ENCODE data around the gene ARSG. TPM values are rescaled to one million over a fixed set of nuclear protein-coding genes. Genes with fewer than 3 reads are reported as not detected.
"Not testable (repeated sequence)": the region's sequence is repeated elsewhere in the genome, so short reads cannot be mapped to it uniquely, and the experiment has no call there.

The ARSG gene
- total RNA-seq, 1 donor from 2014 or later = 1.6 TPM

- Histone ChIP-seq H3K4me1 (ENCODE audit: control insufficient read depth in 3 of 3, insufficient read depth in 3 of 3, low read length in 3 of 3) (no peaks in the 10 kb centered on the region), H3K4me3 (ENCODE audit: low read length in 3 of 3) (no peak overlapping the region), H3K27me3 (ENCODE audit: control insufficient read depth in 3 of 3, insufficient read depth in 3 of 3, low read length in 3 of 3) (no peaks in the 10 kb centered on the region), H3K9ac (ENCODE audit: low read depth in 1 of 3, low read length in 3 of 3) (no peak overlapping the region), H3K36me3 (ENCODE audit: control insufficient read depth in 3 of 3, insufficient read depth in 3 of 3, low read length in 3 of 3) (no peaks in the 10 kb centered on the region), H3K9me3 (ENCODE audit: control insufficient read depth in 3 of 3, low read length in 3 of 3) (no peaks in the 10 kb centered on the region), H3K27ac (ENCODE audit: low read depth, low read length) (no peak overlapping the region)
These were observed 52.7 kb downstream of the ARSG start for GRCh38 chr17:68343976-68344375.

DNA sequence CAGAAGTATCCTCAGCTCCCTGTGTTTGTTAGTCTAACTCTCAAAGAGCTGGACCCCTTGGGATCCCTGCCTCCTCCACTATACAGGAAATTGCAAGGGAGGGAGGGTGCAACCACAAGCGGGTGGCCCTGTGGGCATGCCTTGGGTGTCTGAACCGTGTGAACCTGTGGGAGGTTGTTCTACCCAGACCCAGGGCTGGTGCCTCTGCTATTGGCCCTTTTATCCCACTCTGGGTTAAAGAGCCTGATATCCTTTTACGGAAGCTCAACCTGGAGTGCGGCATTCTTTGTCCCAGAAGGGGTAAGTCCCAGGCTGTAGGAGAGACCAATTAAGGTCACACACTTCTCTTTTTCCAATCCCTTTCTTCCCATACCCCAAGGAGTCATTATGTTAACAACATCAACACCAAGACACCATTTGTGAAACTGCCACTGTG is 53.4 kb downstream of the ARSG start:
- Histone ChIP-seq H3K36me3 (ENCODE audit: control insufficient read depth in 3 of 3, insufficient read depth in 3 of 3, low read length in 3 of 3) (no peaks in the 10 kb centered on the region), H3K4me3 (ENCODE audit: low read length in 3 of 3) (no peak overlapping the region), H3K27me3 (ENCODE audit: control insufficient read depth in 3 of 3, insufficient read depth in 3 of 3, low read length in 3 of 3) (no peaks in the 10 kb centered on the region), H3K9ac (ENCODE audit: low read depth in 1 of 3, low read length in 3 of 3) (no peak overlapping the region), H3K9me3 (ENCODE audit: control insufficient read depth in 3 of 3, low read length in 3 of 3) (no peaks in the 10 kb centered on the region), H3K4me1 (ENCODE audit: control insufficient read depth in 3 of 3, insufficient read depth in 3 of 3, low read length in 3 of 3) (no peaks in the 10 kb centered on the region), H3K27ac (ENCODE audit: low read depth, low read length) (no peak overlapping the region)

- Histone ChIP-seq H3K27me3 (ENCODE audit: control insufficient read depth in 3 of 3, insufficient read depth in 3 of 3, low read length in 3 of 3) (no peaks in the 10 kb centered on the region), H3K4me1 (ENCODE audit: control insufficient read depth in 3 of 3, insufficient read depth in 3 of 3, low read length in 3 of 3) (no peaks in the 10 kb centered on the region), H3K9ac (ENCODE audit: low read depth in 1 of 3, low read length in 3 of 3) (no peak overlapping the region), H3K9me3 (ENCODE audit: control insufficient read depth in 3 of 3, low read length in 3 of 3) (no peaks in the 10 kb centered on the region), H3K36me3 (ENCODE audit: control insufficient read depth in 3 of 3, insufficient read depth in 3 of 3, low read length in 3 of 3) (no peaks in the 10 kb centered on the region), H3K27ac (ENCODE audit: low read depth, low read length) (no peak overlapping the region), H3K4me3 (ENCODE audit: low read length in 3 of 3) (no peak overlapping the region)
These were observed 55.2 kb downstream of the ARSG start for GRCh38 chr17:68346448-68346847.

GRCh38 chr17:68347380-68347779 is 56.1 kb downstream of the ARSG start:
- no peaks in the 10 kb centered on the region for H3K27me3 ChIP-seq (ENCODE audit: control insufficient read depth in 3 of 3, insufficient read depth in 3 of 3, low read length in 3 of 3)
- H3K27ac ChIP-seq (ENCODE audit: low read depth, low read length) = no peak overlapping the region
- no peak overlapping the region for H3K9ac ChIP-seq (ENCODE audit: low read depth in 1 of 3, low read length in 3 of 3)
- H3K4me3 ChIP-seq (ENCODE audit: low read length in 3 of 3) = no peak overlapping the region
- no peaks in the 10 kb centered on the region for H3K36me3 ChIP-seq (ENCODE audit: control insufficient read depth in 3 of 3, insufficient read depth in 3 of 3, low read length in 3 of 3)
- no peaks in the 10 kb centered on the region for H3K4me1 ChIP-seq (ENCODE audit: control insufficient read depth in 3 of 3, insufficient read depth in 3 of 3, low read length in 3 of 3)
- H3K9me3 ChIP-seq (ENCODE audit: control insufficient read depth in 3 of 3, low read length in 3 of 3) = no peaks in the 10 kb centered on the region

DNA sequence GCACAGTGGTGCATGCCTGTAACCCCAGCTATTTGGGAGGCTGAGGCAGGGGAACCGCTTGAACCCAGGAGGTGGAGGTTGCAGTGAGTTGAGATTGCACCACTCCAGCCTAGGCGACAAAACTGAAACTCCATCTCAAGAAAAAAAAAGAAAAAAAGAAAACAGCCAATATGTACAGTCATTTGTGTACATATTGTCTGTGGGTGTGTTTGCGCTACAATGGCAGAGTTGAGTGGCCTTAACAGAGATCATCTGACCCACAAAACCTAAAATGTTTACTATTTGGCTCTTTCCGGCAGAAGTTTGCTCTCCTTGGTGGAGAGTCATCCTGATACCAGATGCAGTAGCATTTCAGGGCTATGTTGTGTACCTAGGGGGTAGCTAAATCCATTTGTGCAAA is 57.9 kb downstream of the ARSG start:
- Histone ChIP-seq H3K9me3 (ENCODE audit: control insufficient read depth in 3 of 3, low read length in 3 of 3) (no peaks in the 10 kb centered on the region), H3K4me1 (ENCODE audit: control insufficient read depth in 3 of 3, insufficient read depth in 3 of 3, low read length in 3 of 3) (peaks cover 0 to 2% (median 0%) of the 10 kb centered on the region in 3 donors), H3K4me3 (ENCODE audit: low read length in 3 of 3) (no peak overlapping the region), H3K27me3 (ENCODE audit: control insufficient read depth in 3 of 3, insufficient read depth in 3 of 3, low read length in 3 of 3) (no peaks in the 10 kb centered on the region), H3K9ac (ENCODE audit: low read depth in 1 of 3, low read length in 3 of 3) (no peak overlapping the region), H3K27ac (ENCODE audit: low read depth, low read length) (no peak overlapping the region), H3K36me3 (ENCODE audit: control insufficient read depth in 3 of 3, insufficient read depth in 3 of 3, low read length in 3 of 3) (no peaks in the 10 kb centered on the region)

GRCh38 chr17:68351395-68351794 is 60.1 kb downstream of the ARSG start:
- Histone ChIP-seq H3K4me3 (ENCODE audit: low read length in 3 of 3) (no peak overlapping the region), H3K27me3 (ENCODE audit: control insufficient read depth in 3 of 3, insufficient read depth in 3 of 3, low read length in 3 of 3) (no peaks in the 10 kb centered on the region), H3K36me3 (ENCODE audit: control insufficient read depth in 3 of 3, insufficient read depth in 3 of 3, low read length in 3 of 3) (no peaks in the 10 kb centered on the region), H3K4me1 (ENCODE audit: control insufficient read depth in 3 of 3, insufficient read depth in 3 of 3, low read length in 3 of 3) (peaks cover 0 to 4% (median 2%) of the 10 kb centered on the region in 3 donors), H3K9me3 (ENCODE audit: control insufficient read depth in 3 of 3, low read length in 3 of 3) (no peaks in the 10 kb centered on the region), H3K9ac (ENCODE audit: low read depth in 1 of 3, low read length in 3 of 3) (no peak overlapping the region), H3K27ac (ENCODE audit: low read depth, low read length) (no peak overlapping the region)

- peaks cover 0 to 4% (median 2%) of the 10 kb centered on the region in 3 donors for H3K4me1 ChIP-seq (ENCODE audit: control insufficient read depth in 3 of 3, insufficient read depth in 3 of 3, low read length in 3 of 3)
- no peaks in the 10 kb centered on the region for H3K9me3 ChIP-seq (ENCODE audit: control insufficient read depth in 3 of 3, low read length in 3 of 3)
- no peaks in the 10 kb centered on the region for H3K27me3 ChIP-seq (ENCODE audit: control insufficient read depth in 3 of 3, insufficient read depth in 3 of 3, low read length in 3 of 3)
- H3K4me3 ChIP-seq (ENCODE audit: low read length in 3 of 3) = no peak overlapping the region
- H3K9ac ChIP-seq (ENCODE audit: low read depth in 1 of 3, low read length in 3 of 3) = no peak overlapping the region
- H3K27ac ChIP-seq (ENCODE audit: low read depth, low read length) = no peak overlapping the region
- peaks cover 3 to 5% (median 5%) of the 10 kb centered on the region in 3 donors for H3K36me3 ChIP-seq (ENCODE audit: control insufficient read depth in 3 of 3, insufficient read depth in 3 of 3, low read length in 3 of 3)
These were observed 60.7 kb downstream of the ARSG start for GRCh38 chr17:68352041-68352440.

DNA sequence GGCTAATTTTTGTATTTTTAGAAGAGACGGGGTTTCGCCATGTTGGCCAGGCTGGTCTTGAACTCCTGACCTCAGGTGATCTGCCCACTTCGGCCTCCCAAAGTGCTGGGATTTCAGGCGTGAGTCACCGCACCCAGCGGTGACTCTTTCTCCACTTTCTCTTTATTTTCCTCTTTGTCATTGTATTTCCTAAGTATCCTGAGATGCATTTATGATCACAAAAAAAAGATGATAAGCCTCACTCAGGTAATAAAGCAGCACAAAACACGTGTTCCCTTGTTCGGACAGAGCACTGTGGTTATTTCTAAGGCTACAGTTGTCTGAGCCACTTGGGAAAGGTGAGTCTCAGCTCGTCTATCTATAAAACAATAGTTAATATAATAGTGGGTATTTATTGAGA is 61.4 kb downstream of the ARSG start:
- H3K9ac ChIP-seq (ENCODE audit: low read depth in 1 of 3, low read length in 3 of 3); H3K9me3 ChIP-seq (ENCODE audit: control insufficient read depth in 3 of 3, low read length in 3 of 3); H3K27ac ChIP-seq (ENCODE audit: low read depth, low read length); H3K4me3 ChIP-seq (ENCODE audit: low read length in 3 of 3); H3K4me1 ChIP-seq (ENCODE audit: control insufficient read depth in 3 of 3, insufficient read depth in 3 of 3, low read length in 3 of 3); H3K27me3 ChIP-seq (ENCODE audit: control insufficient read depth in 3 of 3, insufficient read depth in 3 of 3, low read length in 3 of 3): not testable (repeated sequence)
- H3K36me3 ChIP-seq (ENCODE audit: control insufficient read depth in 3 of 3, insufficient read depth in 3 of 3, low read length in 3 of 3) = peaks cover 3 to 10% (median 6%) of the 10 kb centered on the region in 3 donors

- Histone ChIP-seq H3K36me3 (ENCODE audit: control insufficient read depth in 3 of 3, insufficient read depth in 3 of 3, low read length in 3 of 3) (peaks cover 3 to 10% (median 6%) of the 10 kb centered on the region in 3 donors), H3K9me3 (ENCODE audit: control insufficient read depth in 3 of 3, low read length in 3 of 3) (no peaks in the 10 kb centered on the region), H3K4me1 (ENCODE audit: control insufficient read depth in 3 of 3, insufficient read depth in 3 of 3, low read length in 3 of 3) (peaks cover 0 to 4% (median 2%) of the 10 kb centered on the region in 3 donors), H3K4me3 (ENCODE audit: low read length in 3 of 3) (no peak overlapping the region), H3K27ac (ENCODE audit: low read depth, low read length) (no peak overlapping the region), H3K9ac (ENCODE audit: low read depth in 1 of 3, low read length in 3 of 3) (no peak overlapping the region), H3K27me3 (ENCODE audit: control insufficient read depth in 3 of 3, insufficient read depth in 3 of 3, low read length in 3 of 3) (no peaks in the 10 kb centered on the region)
These were observed 61.8 kb downstream of the ARSG start for GRCh38 chr17:68353111-68353521.

DNA sequence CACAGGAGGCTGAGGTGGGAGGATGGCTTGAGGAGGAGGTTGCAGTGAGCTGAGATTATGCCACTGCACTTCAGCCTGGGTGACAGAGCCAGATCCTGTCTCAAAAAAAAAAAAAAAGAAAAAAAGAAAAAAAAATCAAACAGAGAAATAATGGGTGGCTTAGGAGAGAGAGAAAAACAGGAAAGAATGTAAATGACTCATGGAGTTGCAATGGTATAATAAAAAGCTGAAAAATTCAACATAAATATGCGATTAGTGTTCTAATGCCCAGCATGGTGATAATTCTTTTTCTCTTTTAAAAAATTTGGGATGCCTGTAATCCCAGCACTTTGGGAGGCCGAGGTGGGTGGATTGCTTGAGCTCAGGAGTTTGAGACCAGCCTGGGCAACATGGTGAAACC is 63.0 kb downstream of the ARSG start:
- not testable (repeated sequence) for H3K4me3 ChIP-seq (ENCODE audit: low read length in 3 of 3); H3K9me3 ChIP-seq (ENCODE audit: control insufficient read depth in 3 of 3, low read length in 3 of 3); H3K4me1 ChIP-seq (ENCODE audit: control insufficient read depth in 3 of 3, insufficient read depth in 3 of 3, low read length in 3 of 3); H3K27ac ChIP-seq (ENCODE audit: low read depth, low read length); H3K27me3 ChIP-seq (ENCODE audit: control insufficient read depth in 3 of 3, insufficient read depth in 3 of 3, low read length in 3 of 3); H3K9ac ChIP-seq (ENCODE audit: low read depth in 1 of 3, low read length in 3 of 3)
- peaks cover 3 to 10% (median 6%) of the 10 kb centered on the region in 3 donors for H3K36me3 ChIP-seq (ENCODE audit: control insufficient read depth in 3 of 3, insufficient read depth in 3 of 3, low read length in 3 of 3)

GRCh38 chr17:68355108-68355507 is 63.8 kb downstream of the ARSG start:
- H3K9ac ChIP-seq (ENCODE audit: low read depth in 1 of 3, low read length in 3 of 3); H3K4me3 ChIP-seq (ENCODE audit: low read length in 3 of 3); H3K27ac ChIP-seq (ENCODE audit: low read depth, low read length); H3K27me3 ChIP-seq (ENCODE audit: control insufficient read depth in 3 of 3, insufficient read depth in 3 of 3, low read length in 3 of 3); H3K9me3 ChIP-seq (ENCODE audit: control insufficient read depth in 3 of 3, low read length in 3 of 3); H3K4me1 ChIP-seq (ENCODE audit: control insufficient read depth in 3 of 3, insufficient read depth in 3 of 3, low read length in 3 of 3): not testable (repeated sequence)
- H3K36me3 ChIP-seq (ENCODE audit: control insufficient read depth in 3 of 3, insufficient read depth in 3 of 3, low read length in 3 of 3) = peaks cover 3 to 10% (median 6%) of the 10 kb centered on the region in 3 donors

Measured in skeletal muscle tissue (tissue), 4 donors.